ENCODE results near the gene PIP5K1B. TPM values are rescaled to one million over a fixed set of nuclear protein-coding genes. Genes with fewer than 3 reads are reported as not detected.
A peak's percentile ranks its signal among the peaks of the same experiment; 100 is the strongest.

PIP5K1B gene, protein sequence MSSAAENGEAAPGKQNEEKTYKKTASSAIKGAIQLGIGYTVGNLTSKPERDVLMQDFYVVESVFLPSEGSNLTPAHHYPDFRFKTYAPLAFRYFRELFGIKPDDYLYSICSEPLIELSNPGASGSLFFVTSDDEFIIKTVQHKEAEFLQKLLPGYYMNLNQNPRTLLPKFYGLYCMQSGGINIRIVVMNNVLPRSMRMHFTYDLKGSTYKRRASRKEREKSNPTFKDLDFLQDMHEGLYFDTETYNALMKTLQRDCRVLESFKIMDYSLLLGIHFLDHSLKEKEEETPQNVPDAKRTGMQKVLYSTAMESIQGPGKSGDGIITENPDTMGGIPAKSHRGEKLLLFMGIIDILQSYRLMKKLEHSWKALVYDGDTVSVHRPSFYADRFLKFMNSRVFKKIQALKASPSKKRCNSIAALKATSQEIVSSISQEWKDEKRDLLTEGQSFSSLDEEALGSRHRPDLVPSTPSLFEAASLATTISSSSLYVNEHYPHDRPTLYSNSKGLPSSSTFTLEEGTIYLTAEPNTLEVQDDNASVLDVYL
- total RNA-seq, result 1 to 10 TPM; 3.9 to 7.1 TPM

DNA sequence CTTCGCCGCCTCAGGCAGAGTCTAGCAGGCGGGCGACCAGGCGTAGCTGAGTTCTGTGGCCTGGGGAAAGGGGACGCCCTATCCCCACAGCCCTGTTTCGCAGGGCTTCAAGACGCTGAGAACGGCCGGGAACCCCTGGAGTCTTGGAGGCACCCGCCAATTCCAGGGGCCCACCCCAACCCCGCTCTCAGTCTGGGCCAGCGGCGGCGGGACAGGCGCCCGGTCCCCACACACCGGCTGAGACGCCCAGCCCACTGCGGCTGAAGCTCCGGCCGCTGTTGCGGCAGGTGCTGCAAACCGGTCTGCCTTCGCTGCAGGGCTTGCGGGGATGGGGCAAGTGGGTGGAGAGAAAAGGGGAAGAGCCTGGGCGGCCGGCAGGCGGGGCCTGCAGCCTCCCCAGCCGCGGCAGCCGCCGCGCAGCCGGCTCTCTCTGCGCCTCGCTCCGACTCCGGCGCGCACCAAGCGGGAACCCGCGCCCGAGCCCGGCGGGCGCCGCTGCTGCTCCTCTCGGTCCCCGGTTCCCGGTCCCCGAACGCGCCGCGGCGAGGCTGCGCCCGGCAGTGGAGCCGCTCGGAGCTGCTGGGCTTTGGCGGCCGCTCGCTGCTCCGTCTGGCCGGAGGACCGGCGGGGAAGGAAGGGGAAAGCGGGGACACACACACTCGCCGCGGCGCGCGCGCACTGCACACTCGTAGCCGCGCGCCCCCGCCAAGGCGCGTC is at the start of gene PIP5K1B:
Gene PIP5K1B (plus strand): TSS at position 427 of the 717 bp plus-strand sequence. CDS start 117,375 bp downstream, outside the sequence.
- H3K4me1 ChIP-seq (ENCODE audit: control insufficient read depth in 1 of 2, low read depth in 2 of 2), result peaks cover 0 to 30% of the 10 kb centered on the region in 2 donors
- H3K27me3 ChIP-seq (replicated peaks; ENCODE audit: insufficient read depth), result no peaks in the 10 kb centered on the region
- H3K27ac ChIP-seq, result peak within 1 kb of the TSS; percentile 62 to 78
- TF ChIP-seq, protein P1, sequence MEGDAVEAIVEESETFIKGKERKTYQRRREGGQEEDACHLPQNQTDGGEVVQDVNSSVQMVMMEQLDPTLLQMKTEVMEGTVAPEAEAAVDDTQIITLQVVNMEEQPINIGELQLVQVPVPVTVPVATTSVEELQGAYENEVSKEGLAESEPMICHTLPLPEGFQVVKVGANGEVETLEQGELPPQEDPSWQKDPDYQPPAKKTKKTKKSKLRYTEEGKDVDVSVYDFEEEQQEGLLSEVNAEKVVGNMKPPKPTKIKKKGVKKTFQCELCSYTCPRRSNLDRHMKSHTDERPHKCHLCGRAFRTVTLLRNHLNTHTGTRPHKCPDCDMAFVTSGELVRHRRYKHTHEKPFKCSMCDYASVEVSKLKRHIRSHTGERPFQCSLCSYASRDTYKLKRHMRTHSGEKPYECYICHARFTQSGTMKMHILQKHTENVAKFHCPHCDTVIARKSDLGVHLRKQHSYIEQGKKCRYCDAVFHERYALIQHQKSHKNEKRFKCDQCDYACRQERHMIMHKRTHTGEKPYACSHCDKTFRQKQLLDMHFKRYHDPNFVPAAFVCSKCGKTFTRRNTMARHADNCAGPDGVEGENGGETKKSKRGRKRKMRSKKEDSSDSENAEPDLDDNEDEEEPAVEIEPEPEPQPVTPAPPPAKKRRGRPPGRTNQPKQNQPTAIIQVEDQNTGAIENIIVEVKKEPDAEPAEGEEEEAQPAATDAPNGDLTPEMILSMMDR (IDR thresholded peaks at IDR 0.05), result no peak
- H3K9me3 ChIP-seq, result no peaks in the 10 kb centered on the region
- DNase-seq (ENCODE audit: low spot score) (no peak), ATAC-seq (ENCODE audit: insufficient number of reproducible peaks, low FRiP score, low read depth) (peak; percentile 39)
- peak within 1 kb of the TSS; percentile 68 for H3K4me3 ChIP-seq
- no peaks in the 10 kb centered on the region for H3K36me3 ChIP-seq

DNA sequence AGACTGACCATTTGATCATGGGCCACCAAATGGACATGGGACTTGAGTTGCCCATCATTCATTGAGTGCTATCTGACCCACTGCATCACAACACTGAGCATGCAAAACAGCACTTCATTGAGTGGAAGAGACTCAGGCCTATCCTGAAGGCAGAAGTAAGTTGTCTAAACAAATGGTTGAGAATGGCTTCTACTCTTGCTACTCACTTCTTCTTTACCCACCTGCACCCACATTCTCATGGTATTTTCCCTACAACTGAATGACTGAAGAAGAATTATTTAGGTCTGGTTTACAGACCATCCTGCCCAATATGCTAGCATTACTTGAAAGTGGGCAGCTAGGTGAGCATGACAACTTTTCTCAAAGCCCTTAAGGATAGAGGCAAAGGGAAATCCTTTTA is 41.0 kb upstream of the PIP5K1B start:
- DNase-seq (ENCODE audit: low spot score), result no peak
- H3K4me3 ChIP-seq, result no peak overlapping the region
- H3K36me3 ChIP-seq, result no peaks in the 10 kb centered on the region
- H3K27ac ChIP-seq, result no peak overlapping the region
- no peaks in the 10 kb centered on the region for H3K4me1 ChIP-seq (ENCODE audit: control insufficient read depth in 1 of 2, low read depth in 2 of 2)
- no peaks in the 10 kb centered on the region for H3K27me3 ChIP-seq (replicated peaks; ENCODE audit: insufficient read depth)
- H3K9me3 ChIP-seq, result no peaks in the 10 kb centered on the region
- no peak for ATAC-seq (ENCODE audit: insufficient number of reproducible peaks, low FRiP score, low read depth)
- TF ChIP-seq, protein P1 (IDR thresholded peaks at IDR 0.05), result no peak

DNA sequence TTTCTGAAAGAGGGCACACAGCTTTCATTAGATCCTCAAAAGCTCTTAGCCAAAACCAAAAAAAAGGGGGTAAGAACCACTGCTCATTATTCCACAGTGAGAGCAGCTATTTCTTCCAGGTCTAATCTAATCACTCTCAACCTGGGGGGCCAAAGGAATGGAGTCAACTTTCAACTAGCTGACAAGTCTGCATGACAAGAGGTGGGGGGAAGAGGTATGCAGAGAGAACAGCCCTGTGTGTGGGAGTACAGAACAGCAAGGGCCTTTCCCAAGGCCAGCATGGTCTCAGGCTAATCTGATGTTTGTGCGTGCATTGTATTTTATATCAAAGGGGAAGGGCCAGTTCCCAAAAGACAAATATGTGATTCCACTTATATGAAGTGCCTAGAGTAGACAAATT is 36.9 kb upstream of the PIP5K1B start:
- H3K36me3 ChIP-seq, result no peaks in the 10 kb centered on the region
- H3K9me3 ChIP-seq, result no peaks in the 10 kb centered on the region
- no peak overlapping the region for H3K4me3 ChIP-seq
- TF ChIP-seq, protein P1 (IDR thresholded peaks at IDR 0.05), result no peak
- ATAC-seq (ENCODE audit: insufficient number of reproducible peaks, low FRiP score, low read depth), result no peak
- H3K27me3 ChIP-seq (replicated peaks; ENCODE audit: insufficient read depth), result no peaks in the 10 kb centered on the region
- H3K4me1 ChIP-seq (ENCODE audit: control insufficient read depth in 1 of 2, low read depth in 2 of 2), result no peaks in the 10 kb centered on the region
- no peak for DNase-seq (ENCODE audit: low spot score)
- no peak overlapping the region for H3K27ac ChIP-seq

DNA sequence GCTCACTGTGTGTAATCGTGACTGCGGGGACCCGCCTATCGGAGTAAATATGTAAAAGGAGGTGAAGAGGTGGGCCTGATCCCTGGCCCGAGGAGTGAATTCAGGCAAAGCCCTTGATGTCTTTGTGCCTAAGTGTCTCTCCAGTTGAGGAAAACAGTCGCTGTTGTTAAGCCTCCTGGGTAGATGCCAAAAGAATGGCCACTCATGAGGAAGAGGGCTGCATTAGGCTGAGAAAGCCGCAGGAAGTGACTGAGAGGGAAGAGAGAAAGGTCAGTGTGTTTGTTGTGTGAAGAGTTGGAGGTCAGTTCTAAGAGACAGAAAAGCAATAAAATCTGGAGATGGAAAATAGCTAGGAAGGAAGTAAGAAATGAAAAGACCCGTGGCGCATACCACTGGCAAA is 35.8 kb upstream of the PIP5K1B start:
- Histone ChIP-seq H3K36me3 (no peaks in the 10 kb centered on the region), H3K27ac (no peak overlapping the region), H3K4me1 (ENCODE audit: control insufficient read depth in 1 of 2, low read depth in 2 of 2) (no peaks in the 10 kb centered on the region), H3K27me3 (replicated peaks; ENCODE audit: insufficient read depth) (no peaks in the 10 kb centered on the region), H3K9me3 (no peaks in the 10 kb centered on the region), H3K4me3 (no peak overlapping the region)
- TF ChIP-seq, protein P1 (IDR thresholded peaks at IDR 0.05), result no peak
- DNase-seq (ENCODE audit: low spot score) (no peak), ATAC-seq (ENCODE audit: insufficient number of reproducible peaks, low FRiP score, low read depth) (no peak)

DNA sequence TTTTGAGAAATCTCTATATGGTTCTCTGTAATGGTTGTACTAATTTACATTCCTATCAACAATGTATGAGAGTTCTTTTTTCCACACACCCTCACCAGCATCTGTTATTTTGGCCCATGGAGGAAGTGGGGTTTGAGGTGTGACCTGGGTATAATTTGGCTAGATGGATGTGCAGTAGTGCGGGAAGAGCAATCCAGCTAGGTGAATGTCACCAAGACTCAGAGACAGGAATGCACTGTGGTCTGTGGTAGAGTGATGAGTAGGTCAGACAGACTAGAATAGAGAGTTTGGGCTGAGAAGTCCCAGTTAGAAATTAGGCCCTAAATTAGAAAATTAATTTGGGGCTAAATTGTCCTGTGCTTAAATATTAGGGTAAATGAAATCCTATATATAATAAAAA is 32.8 kb upstream of the PIP5K1B start:
- DNase-seq (ENCODE audit: low spot score), result no peak
- Histone ChIP-seq H3K9me3 (no peaks in the 10 kb centered on the region), H3K4me1 (ENCODE audit: control insufficient read depth in 1 of 2, low read depth in 2 of 2) (no peaks in the 10 kb centered on the region), H3K27ac (no peak overlapping the region), H3K36me3 (no peaks in the 10 kb centered on the region), H3K27me3 (replicated peaks; ENCODE audit: insufficient read depth) (no peaks in the 10 kb centered on the region), H3K4me3 (no peak overlapping the region)
- TF ChIP-seq, protein P1 (IDR thresholded peaks at IDR 0.05), result no peak
- no peak for ATAC-seq (ENCODE audit: insufficient number of reproducible peaks, low FRiP score, low read depth)
